MM.1S (cell line): ENCODE data around the gene VPS26A.

Experiments
- CTCF ChIP-seq: fragments of 300-600 bp; sonication (generic); IDR thresholded peaks from 2 replicates; pipeline ENCODE4 v1.5.1; 2016; ENCODE audit warnings: antibody characterized with exemption, low read length, mixed read lengths
- EZH2 ChIP-seq: fragments of 300-600 bp; sonication (generic); optimal IDR thresholded peaks from 2 replicates; pipeline ENCODE3; 2017; ENCODE audit warnings: low read depth, mild to moderate bottlenecking, antibody characterized with exemption, low read length, mixed read lengths

GRCh38 chr10:69145864-69146263 is 21.9 kb downstream of the VPS26A start:
- TF ChIP-seq CTCF = no peak
- TF ChIP-seq EZH2 = no peak
